IPS-18a (cell line): ENCODE results near the gene AGBL1.
"Not testable (repeated sequence)": the region's sequence is repeated elsewhere in the genome, so short reads cannot be mapped to it uniquely, and the experiment has no call there.

Source experiments
- H3K27ac ChIP-seq: one replicate; pipeline ENCODE4 v1.5.1; 2013; ENCODE audit warnings: low read length
- H3K27me3 ChIP-seq: one replicate; pipeline ENCODE4 v1.6.1; 2013; ENCODE audit warnings: mild to moderate bottlenecking, low read length; ENCODE audit not compliant: control insufficient read depth, insufficient read depth
- H3K36me3 ChIP-seq: one replicate; pipeline ENCODE4 v1.6.1; 2013; ENCODE audit warnings: low read depth, low read length; ENCODE audit not compliant: control insufficient read depth
- H3K4me1 ChIP-seq: one replicate; pipeline ENCODE4 v1.6.1; 2013; ENCODE audit warnings: low read depth, low read length; ENCODE audit not compliant: control insufficient read depth
- H3K4me3 ChIP-seq: one replicate; pipeline ENCODE4 v1.5.1; 2013; ENCODE audit warnings: low read length
- H3K9ac ChIP-seq: one replicate; pipeline ENCODE4 v1.6.1; 2013; ENCODE audit warnings: mild to moderate bottlenecking, low read length, moderate library complexity
- H3K9me3 ChIP-seq: one replicate; pipeline ENCODE4 v1.6.1; 2013; ENCODE audit warnings: low read depth, low read length; ENCODE audit not compliant: control insufficient read depth

The AGBL1 gene

DNA sequence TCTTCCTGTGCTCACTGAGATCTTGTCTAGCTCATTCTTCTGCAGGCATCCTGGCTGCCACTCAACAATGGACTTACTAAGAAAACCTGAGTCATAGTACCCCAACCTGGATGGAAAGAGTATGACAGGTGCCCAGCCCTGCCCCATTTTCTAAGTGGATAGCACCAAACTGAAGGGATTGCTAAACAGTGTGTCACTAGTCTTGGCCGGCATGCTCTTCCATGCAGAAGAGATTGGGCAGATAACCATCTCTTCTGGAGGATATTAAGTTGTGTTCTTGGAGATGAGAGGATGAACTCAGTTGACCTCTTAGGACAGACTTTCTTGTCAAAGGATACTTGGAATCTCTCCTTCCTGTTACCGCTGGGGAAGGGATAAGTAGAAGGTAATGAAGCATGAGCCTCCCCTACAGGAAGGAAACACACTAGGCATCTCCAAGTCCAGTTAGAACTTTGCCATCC, 797.5 kb downstream of the AGBL1 start:
- no peak overlapping the region for H3K4me3 ChIP-seq
- no peak overlapping the region for H3K27ac ChIP-seq
- H3K4me1 ChIP-seq = no peaks in the 10 kb centered on the region
- H3K9me3 ChIP-seq = no peaks in the 10 kb centered on the region
- H3K36me3 ChIP-seq = no peaks in the 10 kb centered on the region
- no peak overlapping the region for H3K9ac ChIP-seq
- H3K27me3 ChIP-seq = no peaks in the 10 kb centered on the region

DNA sequence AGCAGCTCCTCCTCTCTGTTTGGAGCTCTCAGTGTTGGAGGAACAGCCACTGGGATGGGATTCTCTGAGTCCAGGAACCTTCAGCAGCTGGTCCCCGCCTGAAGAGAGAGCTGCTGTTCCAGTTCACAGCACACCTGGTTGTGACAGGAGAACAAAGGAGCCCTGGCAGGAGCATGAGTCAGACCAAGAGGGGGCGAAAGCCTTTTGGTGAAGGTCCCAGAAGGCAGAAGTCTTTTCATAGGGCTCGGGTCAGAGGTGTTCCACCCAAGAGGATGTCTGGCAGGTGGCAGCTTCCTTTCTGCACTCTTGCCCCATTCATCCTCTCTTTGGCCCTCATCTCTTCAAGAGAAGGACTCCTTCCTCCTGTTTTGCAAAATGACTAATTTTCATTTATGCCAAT, 799.2 kb downstream of the AGBL1 start:
- not testable (repeated sequence) for H3K27ac ChIP-seq, H3K4me1 ChIP-seq, H3K4me3 ChIP-seq, H3K9me3 ChIP-seq, H3K36me3 ChIP-seq, H3K9ac ChIP-seq, H3K27me3 ChIP-seq

- Histone ChIP-seq H3K4me1 (no peaks in the 10 kb centered on the region), H3K4me3 (no peak overlapping the region), H3K9ac (no peak overlapping the region), H3K9me3 (no peaks in the 10 kb centered on the region), H3K27me3 (no peaks in the 10 kb centered on the region), H3K27ac (no peak overlapping the region), H3K36me3 (no peaks in the 10 kb centered on the region)
These were observed 799.9 kb downstream of the AGBL1 start for GRCh38 chr15:86879250-86880229.

DNA sequence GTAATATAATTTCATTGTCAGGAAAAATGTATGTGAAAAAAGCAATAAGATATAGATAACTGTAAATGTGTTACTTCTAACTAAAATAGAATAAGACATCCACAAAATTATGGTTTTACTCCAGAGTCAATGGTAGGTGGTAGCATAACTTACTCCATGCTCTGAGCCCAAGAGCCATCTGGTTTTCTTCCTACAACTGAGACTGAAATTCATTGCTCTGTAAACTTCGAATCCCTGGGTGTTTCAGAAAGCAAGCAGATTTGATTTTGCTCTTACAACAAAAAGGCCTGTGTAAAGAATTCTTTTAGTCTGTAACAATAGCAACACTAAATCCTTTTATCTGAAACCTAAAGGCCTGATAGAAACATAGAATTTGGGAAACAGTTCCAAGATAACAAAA, 805.9 kb downstream of the AGBL1 start:
- Histone ChIP-seq H3K9me3 (no peaks in the 10 kb centered on the region), H3K4me1 (no peaks in the 10 kb centered on the region), H3K27me3 (no peaks in the 10 kb centered on the region), H3K4me3 (no peak overlapping the region), H3K36me3 (no peaks in the 10 kb centered on the region), H3K9ac (no peak overlapping the region), H3K27ac (no peak overlapping the region)

DNA sequence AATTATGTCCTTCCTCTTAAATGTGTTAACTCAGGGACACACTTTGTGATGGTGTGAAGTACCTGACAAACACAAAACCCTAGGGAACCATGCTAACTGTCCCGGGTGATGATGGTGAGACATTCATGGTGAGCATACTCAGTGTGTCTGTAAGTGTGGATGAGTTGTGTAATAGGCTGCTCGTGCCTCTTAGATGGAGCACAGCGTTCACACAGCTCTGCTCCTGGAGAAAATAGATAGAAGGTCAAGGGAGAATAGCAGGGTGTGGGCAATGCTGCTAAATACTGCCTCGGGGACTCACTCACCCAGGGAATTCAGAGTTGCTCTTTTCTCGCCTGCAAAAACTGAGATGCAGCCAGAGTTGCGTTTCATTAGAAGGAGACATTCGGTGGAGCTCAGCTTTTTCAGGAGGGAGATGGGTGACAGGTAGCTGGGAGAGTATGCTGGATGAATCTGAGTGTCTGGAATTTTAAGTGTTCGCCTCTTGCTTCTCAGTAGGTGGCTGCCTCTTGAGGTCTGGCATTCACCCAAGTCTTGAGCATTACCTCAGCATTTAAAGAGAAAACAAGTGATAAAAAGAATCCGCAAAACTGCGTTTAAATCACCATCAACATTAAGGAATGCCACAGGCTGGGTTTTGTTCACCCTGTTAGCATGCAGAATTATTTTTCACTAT, 813.2 kb downstream of the AGBL1 start:
- Histone ChIP-seq H3K27me3 (no peaks in the 10 kb centered on the region), H3K27ac (no peak overlapping the region), H3K9me3 (no peaks in the 10 kb centered on the region), H3K4me1 (peaks cover 14% of the 10 kb centered on the region), H3K9ac (no peak overlapping the region), H3K36me3 (no peaks in the 10 kb centered on the region), H3K4me3 (no peak overlapping the region)

DNA sequence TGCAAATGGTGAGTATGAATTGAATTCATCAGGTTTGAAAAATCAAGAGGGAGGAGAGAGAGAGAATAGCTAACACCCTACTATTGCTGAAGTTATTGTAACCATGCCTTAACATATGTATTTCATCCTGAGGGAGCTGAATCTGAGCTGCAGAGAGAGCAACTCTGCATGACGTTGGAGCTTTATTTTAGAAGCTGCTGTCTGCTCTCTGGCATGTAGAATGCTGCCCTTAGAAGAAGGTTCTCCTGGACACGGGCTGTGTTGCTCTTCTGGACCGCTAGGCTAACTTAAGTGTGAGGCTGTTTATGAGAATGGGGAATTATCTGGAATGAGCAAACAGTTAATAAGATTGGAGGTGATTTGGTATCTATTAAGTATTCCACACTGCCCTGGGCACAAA, 814.6 kb downstream of the AGBL1 start:
- Histone ChIP-seq H3K4me1 (peaks cover 14% of the 10 kb centered on the region), H3K27me3 (no peaks in the 10 kb centered on the region), H3K9ac (no peak overlapping the region), H3K9me3 (no peaks in the 10 kb centered on the region), H3K4me3 (no peak overlapping the region), H3K36me3 (no peaks in the 10 kb centered on the region), H3K27ac (no peak overlapping the region)

- H3K4me1 ChIP-seq = no peaks in the 10 kb centered on the region
- no peaks in the 10 kb centered on the region for H3K27me3 ChIP-seq
- H3K9ac ChIP-seq = no peak overlapping the region
- no peak overlapping the region for H3K4me3 ChIP-seq
- no peaks in the 10 kb centered on the region for H3K9me3 ChIP-seq
- no peaks in the 10 kb centered on the region for H3K36me3 ChIP-seq
- H3K27ac ChIP-seq = no peak overlapping the region
These were observed 824.2 kb downstream of the AGBL1 start for GRCh38 chr15:86903642-86904421.

- Histone ChIP-seq H3K9ac (no peak overlapping the region), H3K9me3 (no peaks in the 10 kb centered on the region), H3K36me3 (no peaks in the 10 kb centered on the region), H3K4me1 (no peaks in the 10 kb centered on the region), H3K27ac (no peak overlapping the region), H3K27me3 (no peaks in the 10 kb centered on the region), H3K4me3 (no peak overlapping the region)
These were observed 826.1 kb downstream of the AGBL1 start for GRCh38 chr15:86905625-86906256.

GRCh38 chr15:86906376-86906775, 826.7 kb downstream of the AGBL1 start:
- Histone ChIP-seq H3K36me3 (no peaks in the 10 kb centered on the region), H3K27me3 (no peaks in the 10 kb centered on the region), H3K27ac (no peak overlapping the region), H3K9me3 (no peaks in the 10 kb centered on the region), H3K4me3 (no peak overlapping the region), H3K9ac (no peak overlapping the region), H3K4me1 (no peaks in the 10 kb centered on the region)

GRCh38 chr15:86911022-86911421, 831.4 kb downstream of the AGBL1 start:
- H3K27me3 ChIP-seq = peaks cover 6% of the 10 kb centered on the region
- H3K4me3 ChIP-seq = no peak overlapping the region
- H3K9ac ChIP-seq = no peak overlapping the region
- peaks cover 9% of the 10 kb centered on the region for H3K4me1 ChIP-seq
- H3K27ac ChIP-seq = no peak overlapping the region
- no peaks in the 10 kb centered on the region for H3K9me3 ChIP-seq
- H3K36me3 ChIP-seq = no peaks in the 10 kb centered on the region

DNA sequence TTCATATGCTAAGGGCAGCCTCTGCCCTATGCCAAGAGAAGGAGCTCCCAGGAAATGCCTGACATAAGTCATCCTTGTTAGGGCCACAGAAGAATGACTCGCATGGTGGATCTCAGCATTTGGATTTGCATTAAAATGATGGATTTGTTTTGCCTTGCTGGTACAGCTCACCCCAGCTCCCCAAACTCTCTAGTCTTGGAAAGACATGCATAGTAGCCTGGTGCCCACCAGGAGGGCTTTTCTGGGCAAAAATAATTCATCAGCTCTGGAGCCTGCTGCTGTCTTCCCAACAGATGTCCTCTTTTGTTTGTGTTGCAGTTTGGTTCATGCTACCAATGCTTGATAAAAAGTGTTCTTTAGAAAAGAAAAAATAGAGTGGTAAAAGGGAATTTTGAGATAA, 833.0 kb downstream of the AGBL1 start:
- H3K36me3 ChIP-seq = no peaks in the 10 kb centered on the region
- H3K27me3 ChIP-seq = peaks cover 6% of the 10 kb centered on the region
- H3K4me1 ChIP-seq = peaks cover 22% of the 10 kb centered on the region
- H3K9ac ChIP-seq = no peak overlapping the region
- H3K4me3 ChIP-seq = no peak overlapping the region
- no peaks in the 10 kb centered on the region for H3K9me3 ChIP-seq
- H3K27ac ChIP-seq = no peak overlapping the region
